HG03095 (cell line): Measurements from ENCODE around the gene DUSP14.
A peak's percentile ranks its signal among the peaks of the same experiment; 100 is the strongest.
"Not testable (repeated sequence)": the region's sequence is repeated elsewhere in the genome, so short reads cannot be mapped to it uniquely, and the experiment has no call there.

Experiments
- ATAC-seq: cut with Tn5 transposase; IDR thresholded peaks from one replicate; pipeline ENCODE4 v1.9.1; 2021; ENCODE audit warnings: moderate library complexity; ENCODE audit not compliant: unreplicated experiment

The DUSP14 gene, protein sequence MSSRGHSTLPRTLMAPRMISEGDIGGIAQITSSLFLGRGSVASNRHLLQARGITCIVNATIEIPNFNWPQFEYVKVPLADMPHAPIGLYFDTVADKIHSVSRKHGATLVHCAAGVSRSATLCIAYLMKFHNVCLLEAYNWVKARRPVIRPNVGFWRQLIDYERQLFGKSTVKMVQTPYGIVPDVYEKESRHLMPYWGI

DNA sequence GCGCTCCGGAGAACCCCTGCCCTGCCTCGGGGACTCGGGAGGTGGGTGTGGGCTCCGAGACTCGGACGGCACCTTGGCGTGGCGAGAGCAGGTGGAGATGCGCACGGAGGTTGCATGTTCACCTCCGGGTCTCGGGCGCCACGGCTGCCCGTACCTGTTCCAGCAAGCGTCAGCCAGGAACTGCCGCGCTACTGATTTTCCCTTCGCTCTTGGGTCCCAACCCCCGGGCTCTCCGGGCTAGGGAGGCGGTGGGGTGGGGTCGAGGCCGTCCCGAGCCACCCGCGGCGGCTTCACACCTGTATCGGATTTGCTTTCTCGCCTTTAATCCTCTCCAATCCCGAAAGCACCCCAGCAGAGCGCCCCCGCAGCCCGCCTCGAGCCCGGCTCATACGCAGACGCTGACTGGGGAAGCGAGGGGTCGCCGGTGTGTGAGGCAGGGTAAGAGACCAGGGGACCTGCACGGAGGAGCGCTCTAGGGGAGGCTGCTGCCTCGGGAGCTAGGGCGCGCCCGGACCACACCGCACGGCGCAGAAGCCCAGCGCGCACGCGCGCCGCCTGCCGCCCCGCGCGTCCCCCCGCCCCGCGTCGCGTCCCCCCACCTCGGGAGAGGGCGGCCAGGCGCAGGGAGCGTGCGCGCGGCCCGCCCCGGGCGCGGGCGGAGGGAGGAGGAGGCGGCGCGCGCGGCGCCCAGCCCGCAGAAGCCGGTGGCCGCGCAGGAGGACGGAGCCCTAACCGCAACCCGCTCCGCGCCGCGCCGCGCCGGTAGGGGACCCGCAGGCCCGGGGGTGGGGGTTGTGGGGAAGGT, at the start of gene DUSP14:
Gene DUSP14, plus strand, starts transcription at position 695 of the 805 bp plus-strand sequence. CDS start 22,382 bp downstream, outside the sequence.
- ATAC-seq: peak; percentile 52

DNA sequence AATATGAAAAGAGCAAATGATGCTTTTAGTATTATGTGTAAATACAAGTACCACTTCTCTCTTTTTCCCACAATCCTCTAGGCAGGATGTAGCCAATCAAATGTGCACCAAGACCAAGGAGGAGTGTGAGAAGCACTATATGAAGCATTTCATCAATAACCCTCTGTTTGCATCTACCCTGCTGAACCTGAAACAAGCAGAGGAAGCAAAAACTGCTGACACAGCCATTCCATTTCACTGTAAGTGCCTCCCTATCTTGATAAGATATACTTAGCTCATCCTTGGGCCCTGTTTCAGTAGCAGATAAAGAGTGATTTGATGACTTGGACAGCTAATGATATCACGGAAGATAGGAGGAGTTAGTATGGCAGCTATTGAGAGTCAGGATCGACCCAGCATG, 49.3 kb upstream of the DUSP14 start:
- no peak for ATAC-seq

GRCh38 chr17:37441369-37442014, 48.2 kb upstream of the DUSP14 start:
- not testable (repeated sequence) for ATAC-seq

DNA sequence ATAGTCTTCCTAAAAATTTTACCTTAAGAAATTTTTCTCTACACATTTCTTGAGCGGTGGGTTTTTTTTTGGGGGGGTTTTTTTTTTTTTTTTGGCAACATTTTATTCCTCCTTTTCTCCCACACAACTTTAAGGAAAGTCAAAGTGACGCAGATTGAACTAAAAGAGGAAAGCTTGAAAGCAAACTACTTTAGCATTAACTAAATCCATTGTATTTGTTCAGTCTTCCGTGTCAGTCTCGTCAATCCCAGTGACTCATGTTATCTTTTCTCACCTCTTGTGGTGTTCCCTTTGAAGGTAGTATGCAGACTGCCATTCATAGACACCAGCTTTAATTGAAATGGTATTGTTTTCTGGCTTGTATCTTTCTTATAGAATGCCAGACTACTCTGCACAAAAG, 43.7 kb upstream of the DUSP14 start:
- no peak for ATAC-seq

- ATAC-seq: no peak
Measured at GRCh38 chr17:37447641-37448040, 42.0 kb upstream of the DUSP14 start.

- ATAC-seq: no peak
Measured at GRCh38 chr17:37450112-37450511, 39.6 kb upstream of the DUSP14 start.

DNA sequence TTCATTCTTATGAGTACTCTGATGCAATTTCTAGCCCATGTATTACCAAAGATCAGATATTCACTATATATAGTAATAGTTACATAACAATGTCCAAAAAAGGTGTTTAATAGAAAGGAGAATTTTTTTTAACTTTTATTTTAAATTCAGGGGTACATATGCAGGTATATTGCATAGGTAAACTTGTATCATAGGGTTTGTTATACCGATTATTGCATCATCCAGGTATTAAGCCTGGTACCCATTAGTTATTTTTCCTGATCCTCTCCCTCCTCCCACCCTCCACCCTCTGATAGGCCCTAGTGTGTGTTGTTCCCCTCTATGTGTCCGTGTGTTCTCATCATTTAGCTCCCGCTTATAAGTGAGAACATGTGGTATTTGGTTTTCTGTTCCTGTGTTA, 31.9 kb upstream of the DUSP14 start:
- not testable (repeated sequence) for ATAC-seq

GRCh38 chr17:37458805-37459204, 30.9 kb upstream of the DUSP14 start:
- ATAC-seq: no peak

DNA sequence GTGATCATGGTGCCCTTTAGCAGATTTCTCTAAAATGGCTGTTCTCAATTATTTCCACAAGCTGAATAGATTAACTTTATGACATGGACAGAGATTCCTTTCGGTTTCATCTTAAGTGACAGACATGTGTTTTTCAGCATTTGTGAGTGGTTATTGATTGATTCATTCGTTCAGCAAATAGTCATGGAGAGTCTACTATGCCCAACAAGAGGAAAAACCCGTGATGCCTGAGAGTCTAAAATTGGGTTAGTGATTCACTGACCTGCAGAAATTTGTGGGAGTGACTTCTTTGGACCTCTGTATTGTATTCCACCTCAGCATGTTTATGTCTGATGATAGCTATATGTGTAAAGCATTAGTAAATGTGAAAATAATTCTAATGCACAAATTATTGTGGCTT, 28.0 kb upstream of the DUSP14 start:
- ATAC-seq: no peak

DNA sequence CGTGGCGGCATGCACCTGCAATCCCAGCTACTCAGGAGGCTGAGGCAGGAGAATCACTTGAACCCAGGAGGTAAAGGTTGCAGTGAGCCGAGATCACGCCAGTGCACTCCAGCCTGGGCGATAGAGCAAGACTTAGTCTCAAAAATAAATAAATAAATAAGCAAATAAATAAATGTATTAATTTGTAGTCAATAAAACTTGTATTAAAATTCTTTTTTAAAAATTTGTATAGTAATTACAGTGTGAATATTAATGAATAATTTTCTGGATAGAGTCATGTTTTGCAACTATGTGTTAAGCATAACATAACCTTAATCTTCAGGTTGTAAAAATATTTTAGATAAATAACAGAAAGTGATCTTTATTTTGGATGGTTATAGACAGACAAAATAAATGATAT, 27.2 kb upstream of the DUSP14 start:
- ATAC-seq: no peak

DNA sequence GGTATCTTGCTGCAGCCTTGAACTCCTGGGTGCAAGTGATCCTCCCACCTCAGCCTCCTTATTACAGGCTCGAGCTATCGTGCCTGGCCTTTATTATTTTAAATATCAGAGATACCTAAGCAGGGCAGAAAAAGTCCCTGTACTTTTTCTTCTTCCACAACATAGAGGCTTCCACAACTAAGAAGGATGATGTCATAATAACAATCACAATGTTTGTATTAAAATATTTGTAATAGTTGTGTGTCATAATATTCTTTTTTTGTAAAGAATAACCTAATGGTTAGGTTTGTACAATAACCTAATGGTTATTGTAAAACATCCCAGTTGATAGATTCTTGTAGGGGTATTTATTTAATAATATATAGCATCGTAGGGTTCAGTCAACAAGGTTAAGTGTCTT, 26.7 kb upstream of the DUSP14 start:
- no peak for ATAC-seq

DNA sequence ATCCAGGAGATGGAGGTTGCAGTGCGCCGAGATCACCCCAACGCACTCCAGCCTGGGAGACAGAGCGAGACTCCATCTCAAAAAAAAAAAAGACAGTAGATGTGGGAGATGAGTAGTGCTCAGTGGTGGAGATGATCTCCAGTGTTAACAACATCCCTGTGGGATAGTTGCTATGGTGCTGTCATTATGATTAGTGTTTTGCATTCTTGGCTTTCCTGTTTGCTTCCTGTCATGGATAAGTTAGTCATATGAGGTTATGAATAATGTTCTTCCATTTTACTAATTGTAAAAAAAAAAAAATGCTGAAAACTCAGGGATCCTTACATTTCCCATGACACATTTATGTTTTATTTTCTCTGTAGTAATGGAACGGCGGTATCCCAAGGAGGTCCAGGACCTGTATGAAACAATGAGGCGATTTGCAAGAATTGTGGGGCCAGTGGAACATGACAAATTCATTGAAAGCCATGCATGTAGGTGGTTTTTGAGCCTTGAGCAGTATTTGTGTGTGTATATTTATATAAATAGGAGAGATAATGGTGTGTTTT, 24.5 kb upstream of the DUSP14 start:
- no peak for ATAC-seq

GRCh38 chr17:37466471-37466870, 23.2 kb upstream of the DUSP14 start:
- ATAC-seq: no peak

GRCh38 chr17:37470181-37470580, 19.5 kb upstream of the DUSP14 start:
- no peak for ATAC-seq

GRCh38 chr17:37475731-37476420, 13.8 kb upstream of the DUSP14 start:
- ATAC-seq: no peak

GRCh38 chr17:37476431-37477120, 13.1 kb upstream of the DUSP14 start:
- ATAC-seq: no peak

- ATAC-seq: no peak
Measured at GRCh38 chr17:37478187-37478586, 11.5 kb upstream of the DUSP14 start.

DNA sequence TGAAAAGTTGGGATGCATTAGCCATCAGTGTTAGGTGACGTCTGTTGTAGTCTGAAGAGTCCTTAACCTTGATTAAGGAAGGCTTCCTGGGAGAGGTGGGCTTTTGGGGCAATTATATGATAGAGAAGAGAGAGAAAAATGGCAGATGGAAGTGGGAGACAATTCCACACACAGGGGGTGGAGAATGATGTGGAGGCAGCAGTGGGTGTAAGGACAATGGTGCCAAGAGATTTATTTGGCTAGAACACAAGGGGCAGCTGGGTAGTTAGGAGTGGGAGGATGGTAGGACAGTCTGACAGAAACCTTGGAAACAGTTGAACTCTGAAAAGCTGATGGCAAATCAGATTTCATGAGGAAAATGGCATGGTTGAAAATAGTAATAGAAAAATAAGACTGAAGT, 10.7 kb upstream of the DUSP14 start:
- ATAC-seq: no peak

- ATAC-seq: no peak
Measured at GRCh38 chr17:37480427-37480826, 9.3 kb upstream of the DUSP14 start.

DNA sequence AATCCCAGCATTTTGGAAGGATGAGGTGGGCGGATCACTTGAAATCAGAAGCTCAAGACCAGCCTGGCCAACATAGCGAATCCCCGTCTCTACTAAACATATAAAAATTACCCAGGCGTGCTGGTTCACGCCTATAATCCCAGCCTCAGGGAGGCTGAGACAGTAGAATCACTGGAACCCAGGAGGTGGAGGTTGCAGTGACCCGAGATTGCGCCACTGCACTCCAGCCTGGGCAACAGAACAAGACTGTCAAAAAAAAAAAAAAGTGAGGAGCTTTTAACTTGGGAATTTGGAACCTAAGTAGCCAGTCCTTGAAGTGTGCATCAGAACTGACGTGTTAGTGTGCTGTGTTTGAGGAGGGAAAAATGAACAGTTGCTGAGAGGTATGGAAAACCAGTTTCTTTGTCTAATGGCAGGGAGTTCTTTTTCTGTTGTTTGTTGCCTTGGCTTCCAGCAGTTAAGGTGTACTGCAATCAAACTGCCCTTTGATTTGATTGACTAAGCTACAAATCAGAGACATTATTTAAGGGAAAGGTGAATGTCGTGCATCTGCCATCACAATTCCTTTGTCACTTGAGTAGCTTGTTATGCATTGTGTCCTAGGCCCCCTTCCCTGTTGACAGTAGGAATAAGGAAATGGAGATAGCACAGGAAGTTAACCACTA, 8.6 kb upstream of the DUSP14 start:
- no peak for ATAC-seq
